ENCODE data around the gene NEUROG1.

The NEUROG1 gene

DNA sequence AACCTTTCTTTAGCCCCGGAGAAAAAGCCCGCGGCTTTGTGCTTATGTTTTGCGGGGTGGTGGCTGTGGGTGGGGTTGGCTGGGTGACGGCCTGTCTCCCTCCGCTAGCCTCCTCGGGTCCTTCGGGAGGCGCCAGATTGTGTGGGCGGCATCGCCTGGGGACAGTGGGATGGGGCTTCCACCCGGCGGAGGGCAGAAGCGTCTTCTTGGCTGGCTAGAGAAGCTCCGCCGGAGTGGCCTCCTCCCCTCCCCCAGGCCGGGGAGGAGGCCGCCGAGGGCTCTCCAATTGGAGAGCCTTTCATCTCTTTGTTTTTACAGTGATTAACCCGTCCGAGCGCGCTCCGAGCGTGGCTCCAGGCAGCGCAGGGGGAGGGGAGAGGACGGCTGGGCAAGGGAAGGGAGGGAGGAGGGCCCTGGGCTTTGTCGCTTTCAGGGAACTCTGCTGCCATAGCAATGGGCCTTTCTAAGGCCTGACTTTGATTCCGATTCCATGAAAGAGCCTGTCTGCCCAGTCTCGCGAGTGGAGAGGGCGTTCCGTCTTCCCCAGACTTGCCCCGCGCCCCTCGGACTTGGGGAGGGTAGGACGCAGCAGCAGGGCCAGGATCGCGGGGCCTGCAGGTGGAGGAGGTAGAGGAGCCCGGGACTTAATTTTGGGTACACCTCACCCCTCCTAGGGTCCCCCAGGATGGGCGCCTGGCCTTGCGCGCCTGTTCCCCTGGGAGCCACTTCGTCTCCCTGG, 46.9 kb downstream of the NEUROG1 start (continued):
- TF ChIP-seq PRDM1 (tag by site-specific recombination; IDR thresholded peaks at IDR 0.05) (no peak), ZNF777 (tag by site-specific recombination; IDR thresholded peaks at IDR 0.05; ENCODE audit: borderline replicate concordance) (no peak), ZNF138 (tag by site-specific recombination; IDR thresholded peaks at IDR 0.05; ENCODE audit: borderline replicate concordance) (no peak), ZNF2 (tag by site-specific recombination; IDR thresholded peaks at IDR 0.05) (0 out of 2 replicates have a peak, but pooled peaks have one; percentile 15), ZNF658 (tag by site-specific recombination; IDR thresholded peaks at IDR 0.05) (no peak), ZBTB11 (tag by site-specific recombination; conservative IDR thresholded peaks at IDR 0.05; ENCODE audit: low read depth) (no peak), KLF7 (tag by site-specific recombination; IDR thresholded peaks at IDR 0.05; ENCODE audit: borderline replicate concordance) (peak; percentile 76; the same call in 1 of the 2 replicates), KLF1 (tag by site-specific recombination; IDR thresholded peaks at IDR 0.05) (peak; percentile 94), ZNF692 (tag by site-specific recombination; IDR thresholded peaks at IDR 0.05) (no peak), SP7 (tag by site-specific recombination; IDR thresholded peaks at IDR 0.05) (peak; percentile 64), ZNF626 (tag by site-specific recombination; IDR thresholded peaks at IDR 0.05) (no peak), ZNF19 (tag by site-specific recombination; IDR thresholded peaks at IDR 0.05; ENCODE audit: low read depth) (no peak), FEZF1 (tag by site-specific recombination; IDR thresholded peaks at IDR 0.05) (0 out of 2 replicates have a peak, but pooled peaks have one; percentile 29), ZFP37 (tag by site-specific recombination; IDR thresholded peaks at IDR 0.05) (no peak), ZNF23 (tag by site-specific recombination; IDR thresholded peaks at IDR 0.05; ENCODE audit: borderline replicate concordance) (no peak), ZNF785 (tag by site-specific recombination; IDR thresholded peaks at IDR 0.05) (no peak), ZBTB17 (tag by site-specific recombination; IDR thresholded peaks at IDR 0.05) (peak; percentile 70)
- TF ChIP-seq, protein P1, sequence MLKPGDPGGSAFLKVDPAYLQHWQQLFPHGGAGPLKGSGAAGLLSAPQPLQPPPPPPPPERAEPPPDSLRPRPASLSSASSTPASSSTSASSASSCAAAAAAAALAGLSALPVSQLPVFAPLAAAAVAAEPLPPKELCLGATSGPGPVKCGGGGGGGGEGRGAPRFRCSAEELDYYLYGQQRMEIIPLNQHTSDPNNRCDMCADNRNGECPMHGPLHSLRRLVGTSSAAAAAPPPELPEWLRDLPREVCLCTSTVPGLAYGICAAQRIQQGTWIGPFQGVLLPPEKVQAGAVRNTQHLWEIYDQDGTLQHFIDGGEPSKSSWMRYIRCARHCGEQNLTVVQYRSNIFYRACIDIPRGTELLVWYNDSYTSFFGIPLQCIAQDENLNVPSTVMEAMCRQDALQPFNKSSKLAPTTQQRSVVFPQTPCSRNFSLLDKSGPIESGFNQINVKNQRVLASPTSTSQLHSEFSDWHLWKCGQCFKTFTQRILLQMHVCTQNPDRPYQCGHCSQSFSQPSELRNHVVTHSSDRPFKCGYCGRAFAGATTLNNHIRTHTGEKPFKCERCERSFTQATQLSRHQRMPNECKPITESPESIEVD (tag by site-specific recombination; IDR thresholded peaks at IDR 0.05) = no peak; the same call in 1 of the 2 replicates
- TF ChIP-seq, protein P2, sequence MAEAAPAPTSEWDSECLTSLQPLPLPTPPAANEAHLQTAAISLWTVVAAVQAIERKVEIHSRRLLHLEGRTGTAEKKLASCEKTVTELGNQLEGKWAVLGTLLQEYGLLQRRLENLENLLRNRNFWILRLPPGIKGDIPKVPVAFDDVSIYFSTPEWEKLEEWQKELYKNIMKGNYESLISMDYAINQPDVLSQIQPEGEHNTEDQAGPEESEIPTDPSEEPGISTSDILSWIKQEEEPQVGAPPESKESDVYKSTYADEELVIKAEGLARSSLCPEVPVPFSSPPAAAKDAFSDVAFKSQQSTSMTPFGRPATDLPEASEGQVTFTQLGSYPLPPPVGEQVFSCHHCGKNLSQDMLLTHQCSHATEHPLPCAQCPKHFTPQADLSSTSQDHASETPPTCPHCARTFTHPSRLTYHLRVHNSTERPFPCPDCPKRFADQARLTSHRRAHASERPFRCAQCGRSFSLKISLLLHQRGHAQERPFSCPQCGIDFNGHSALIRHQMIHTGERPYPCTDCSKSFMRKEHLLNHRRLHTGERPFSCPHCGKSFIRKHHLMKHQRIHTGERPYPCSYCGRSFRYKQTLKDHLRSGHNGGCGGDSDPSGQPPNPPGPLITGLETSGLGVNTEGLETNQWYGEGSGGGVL (tag by site-specific recombination; IDR thresholded peaks at IDR 0.05) = peak; percentile 51
- TF ChIP-seq, protein P3, sequence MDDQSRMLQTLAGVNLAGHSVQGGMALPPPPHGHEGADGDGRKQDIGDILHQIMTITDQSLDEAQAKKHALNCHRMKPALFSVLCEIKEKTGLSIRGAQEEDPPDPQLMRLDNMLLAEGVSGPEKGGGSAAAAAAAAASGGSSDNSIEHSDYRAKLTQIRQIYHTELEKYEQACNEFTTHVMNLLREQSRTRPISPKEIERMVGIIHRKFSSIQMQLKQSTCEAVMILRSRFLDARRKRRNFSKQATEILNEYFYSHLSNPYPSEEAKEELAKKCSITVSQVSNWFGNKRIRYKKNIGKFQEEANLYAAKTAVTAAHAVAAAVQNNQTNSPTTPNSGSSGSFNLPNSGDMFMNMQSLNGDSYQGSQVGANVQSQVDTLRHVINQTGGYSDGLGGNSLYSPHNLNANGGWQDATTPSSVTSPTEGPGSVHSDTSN (CRISPR knock-in tag; IDR thresholded peaks at IDR 0.05) = no peak
- TF ChIP-seq, protein P4, sequence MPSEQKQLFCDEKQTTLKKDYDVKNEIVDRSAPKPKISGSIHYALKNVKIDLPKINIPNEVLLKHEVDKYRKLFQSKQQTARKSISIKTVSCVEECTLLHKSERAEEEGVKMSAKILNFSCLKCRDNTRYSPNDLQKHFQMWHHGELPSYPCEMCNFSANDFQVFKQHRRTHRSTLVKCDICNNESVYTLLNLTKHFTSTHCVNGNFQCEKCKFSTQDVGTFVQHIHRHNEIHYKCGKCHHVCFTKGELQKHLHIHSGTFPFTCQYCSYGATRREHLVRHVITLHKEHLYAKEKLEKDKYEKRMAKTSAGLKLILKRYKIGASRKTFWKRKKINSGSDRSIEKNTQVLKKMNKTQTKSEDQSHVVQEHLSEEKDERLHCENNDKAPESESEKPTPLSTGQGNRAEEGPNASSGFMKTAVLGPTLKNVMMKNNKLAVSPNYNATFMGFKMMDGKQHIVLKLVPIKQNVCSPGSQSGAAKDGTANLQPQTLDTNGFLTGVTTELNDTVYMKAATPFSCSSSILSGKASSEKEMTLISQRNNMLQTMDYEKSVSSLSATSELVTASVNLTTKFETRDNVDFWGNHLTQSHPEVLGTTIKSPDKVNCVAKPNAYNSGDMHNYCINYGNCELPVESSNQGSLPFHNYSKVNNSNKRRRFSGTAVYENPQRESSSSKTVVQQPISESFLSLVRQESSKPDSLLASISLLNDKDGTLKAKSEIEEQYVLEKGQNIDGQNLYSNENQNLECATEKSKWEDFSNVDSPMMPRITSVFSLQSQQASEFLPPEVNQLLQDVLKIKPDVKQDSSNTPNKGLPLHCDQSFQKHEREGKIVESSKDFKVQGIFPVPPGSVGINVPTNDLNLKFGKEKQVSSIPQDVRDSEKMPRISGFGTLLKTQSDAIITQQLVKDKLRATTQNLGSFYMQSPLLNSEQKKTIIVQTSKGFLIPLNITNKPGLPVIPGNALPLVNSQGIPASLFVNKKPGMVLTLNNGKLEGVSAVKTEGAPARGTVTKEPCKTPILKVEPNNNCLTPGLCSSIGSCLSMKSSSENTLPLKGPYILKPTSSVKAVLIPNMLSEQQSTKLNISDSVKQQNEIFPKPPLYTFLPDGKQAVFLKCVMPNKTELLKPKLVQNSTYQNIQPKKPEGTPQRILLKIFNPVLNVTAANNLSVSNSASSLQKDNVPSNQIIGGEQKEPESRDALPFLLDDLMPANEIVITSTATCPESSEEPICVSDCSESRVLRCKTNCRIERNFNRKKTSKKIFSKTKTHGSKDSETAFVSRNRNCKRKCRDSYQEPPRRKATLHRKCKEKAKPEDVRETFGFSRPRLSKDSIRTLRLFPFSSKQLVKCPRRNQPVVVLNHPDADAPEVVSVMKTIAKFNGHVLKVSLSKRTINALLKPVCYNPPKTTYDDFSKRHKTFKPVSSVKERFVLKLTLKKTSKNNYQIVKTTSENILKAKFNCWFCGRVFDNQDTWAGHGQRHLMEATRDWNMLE (tag by site-specific recombination; conservative IDR thresholded peaks at IDR 0.05; ENCODE audit: low read depth) = peak; percentile 21; the same call in 1 of the 2 replicates

Data from HEK293 (cell line).